ENCODE measurements around the gene SH3BGRL3. TPM values are rescaled to one million over a fixed set of nuclear protein-coding genes. Genes with fewer than 3 reads are reported as not detected.

Gene SH3BGRL3
- total and polyA plus RNA-seq, 2 of the 13 experiments (the other 11 are each of a cell fraction or from before 2014, with no cell fraction given) = 11.4 to 12.2 TPM

- TF ChIP-seq ZBTB4 (CRISPR knock-in tag; IDR thresholded peaks at IDR 0.05; ENCODE audit: borderline replicate concordance) = 0 out of 2 replicates have a peak, but pooled peaks have one; percentile 20
- peak; percentile 77 for TF ChIP-seq ZNF7 (CRISPR knock-in tag; IDR thresholded peaks at IDR 0.05)
- TF ChIP-seq MAX (IDR thresholded peaks at IDR 0.05) = peak; percentile 43; the same call in 1 of the 2 replicates
- no peak for TF ChIP-seq FUBP1 (CRISPR knock-in tag; IDR thresholded peaks at IDR 0.05; ENCODE audit: borderline replicate concordance)
- no peak; the same call in 1 of the 2 replicates for TF ChIP-seq BRD4 (CRISPR knock-in tag; IDR thresholded peaks at IDR 0.05)
- TF ChIP-seq ZNF205 (CRISPR knock-in tag; IDR thresholded peaks at IDR 0.05) = no peak
- TF ChIP-seq ZNF121 (CRISPR knock-in tag; IDR thresholded peaks at IDR 0.05) = 0 out of 2 replicates have a peak, but pooled peaks have one; percentile 12
- peak; percentile 32 for TF ChIP-seq CTCF (CRISPR knock-in tag; IDR thresholded peaks at IDR 0.05)
- 0 out of 2 replicates have a peak, but pooled peaks have one; percentile 3 for TF ChIP-seq AFF4 (CRISPR knock-in tag; IDR thresholded peaks at IDR 0.05)
- no peak for TF ChIP-seq ZSCAN20 (CRISPR knock-in tag; IDR thresholded peaks at IDR 0.05; ENCODE audit: borderline replicate concordance)
- TF ChIP-seq ZNF691 (CRISPR knock-in tag; IDR thresholded peaks at IDR 0.05; ENCODE audit: borderline replicate concordance, low read depth) = peak; percentile 3; the same call in 1 of the 2 replicates
- 0 out of 2 replicates have a peak, but pooled peaks have one; percentile 8 for TF ChIP-seq FOXC1 (CRISPR knock-in tag; IDR thresholded peaks at IDR 0.05; ENCODE audit: borderline replicate concordance)
- TF ChIP-seq NCOA1 (CRISPR knock-in tag; IDR thresholded peaks at IDR 0.05) = peak; percentile 40; the same call in 1 of the 2 replicates
- no peak for TF ChIP-seq MATR3 (CRISPR knock-in tag; IDR thresholded peaks at IDR 0.05)
- TF ChIP-seq MTF2 (CRISPR knock-in tag; IDR thresholded peaks at IDR 0.05; ENCODE audit: borderline replicate concordance) = 0 out of 2 replicates have a peak, but pooled peaks have one; percentile 0
- TF ChIP-seq ZNF567 (CRISPR knock-in tag; IDR thresholded peaks at IDR 0.05; ENCODE audit: borderline replicate concordance) = no peak
Observed at GRCh38 chr1:26234644-26235370, 45.1 kb upstream of the SH3BGRL3 start (continued).
